Stimulated activated CD4-positive, alpha-beta T cell treated with anti-CD3 and anti-CD28 coated beads, Interleukin-1b, Interleukin-23, amount 100 ng/mL, for 48 hours (primary cell): ENCODE measurements around the gene TEX19.

Source experiments
- DNase-seq: peaks from one replicate; pipeline ENCODE4 v3.0.0-alpha.2; 2020

The TEX19 gene, protein sequence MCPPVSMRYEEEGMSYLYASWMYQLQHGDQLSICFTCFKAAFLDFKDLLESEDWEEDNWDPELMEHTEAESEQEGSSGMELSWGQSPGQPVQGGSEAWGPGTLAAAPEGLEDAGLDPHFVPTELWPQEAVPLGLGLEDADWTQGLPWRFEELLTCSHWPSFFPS

DNA sequence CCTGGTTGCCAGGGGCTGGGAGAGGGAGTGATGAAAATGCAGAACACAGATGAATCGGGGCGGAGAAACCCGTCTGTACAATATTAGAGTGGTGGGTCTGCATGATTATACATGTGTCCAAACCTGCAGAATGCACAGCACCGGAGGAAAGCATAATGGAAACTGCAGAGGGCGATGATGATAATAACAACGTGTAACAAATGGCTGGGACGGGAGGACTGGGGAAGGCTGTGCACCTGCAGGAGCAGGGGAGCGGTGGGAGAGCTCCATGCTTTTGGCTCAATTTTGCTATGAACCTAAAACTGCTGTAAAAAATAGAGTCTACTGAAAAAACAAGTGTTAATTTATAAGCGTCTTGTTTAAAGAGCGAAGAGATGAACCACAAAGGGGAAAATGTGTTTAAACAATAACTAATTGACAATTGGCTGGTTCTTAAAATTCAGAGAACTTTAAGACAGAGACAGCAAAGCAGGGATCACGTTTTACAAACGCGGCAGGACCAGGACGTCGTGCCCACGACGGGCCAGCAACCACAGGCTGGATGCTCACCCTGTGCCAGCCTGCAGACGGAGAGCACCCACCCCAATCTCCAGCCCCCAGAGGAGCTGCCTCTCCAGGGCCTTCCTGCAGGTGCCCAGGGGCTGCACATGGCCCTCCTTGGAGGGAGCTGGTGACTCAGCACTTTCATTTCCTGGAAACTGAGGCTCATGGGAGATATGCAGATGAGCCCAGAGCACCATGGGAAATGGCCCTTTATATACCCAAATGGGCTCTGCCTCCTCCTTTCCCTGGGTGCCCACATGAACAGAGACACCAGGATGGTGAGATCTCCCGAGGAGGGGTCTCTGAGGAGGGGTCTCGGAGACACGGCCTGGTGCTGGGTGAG, at the start of gene TEX19:
Gene TEX19 (plus strand): TSS at position 783 of the 886 bp plus-strand sequence. CDS start 2,904 bp downstream, outside the sequence.
- no peak for DNase-seq

DNA sequence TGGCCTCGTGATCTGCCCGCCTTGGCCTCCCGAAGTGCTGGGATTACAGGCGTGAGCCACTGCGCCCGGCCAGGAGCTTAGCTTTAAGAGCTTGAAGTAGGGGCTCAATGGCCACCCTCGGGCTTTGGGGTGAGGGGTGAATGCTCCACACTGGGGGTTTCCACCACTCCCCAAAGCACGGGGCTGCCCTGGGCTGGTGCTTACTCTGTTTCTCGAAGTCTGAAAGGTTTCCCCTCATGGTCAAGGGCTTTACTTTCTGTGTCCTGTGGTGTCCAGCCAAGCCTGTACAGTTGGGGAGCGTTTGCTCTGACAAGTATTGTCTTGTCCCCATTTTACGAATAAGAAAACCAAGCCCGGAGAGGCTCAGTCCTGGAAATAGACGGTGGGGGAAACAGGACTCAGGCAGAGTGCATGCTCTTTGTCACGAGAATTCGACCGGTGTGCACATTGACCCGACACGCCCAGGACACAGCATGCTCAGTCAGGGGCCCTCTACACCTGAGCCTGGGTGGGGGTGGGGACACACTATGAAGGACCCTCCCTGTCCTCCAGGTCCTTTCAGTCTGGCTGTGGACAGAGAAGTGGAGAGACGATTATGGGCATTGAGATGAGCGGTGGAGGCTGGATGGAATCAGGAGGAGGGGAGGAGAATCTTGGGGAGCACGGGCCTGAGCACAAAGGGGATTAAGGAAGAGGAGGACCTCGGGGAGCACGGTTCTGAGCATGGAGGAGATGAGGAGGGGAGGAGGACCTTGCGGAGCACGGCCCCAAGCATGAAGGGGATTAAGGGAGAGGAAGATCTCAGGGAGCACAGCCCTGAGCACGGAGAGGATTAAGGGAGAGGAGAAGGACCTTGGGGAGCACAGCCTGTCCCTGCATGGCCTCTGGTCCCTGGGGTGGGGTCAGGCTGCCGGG, 49.1 kb upstream of the TEX19 start:
- DNase-seq = no peak

DNA sequence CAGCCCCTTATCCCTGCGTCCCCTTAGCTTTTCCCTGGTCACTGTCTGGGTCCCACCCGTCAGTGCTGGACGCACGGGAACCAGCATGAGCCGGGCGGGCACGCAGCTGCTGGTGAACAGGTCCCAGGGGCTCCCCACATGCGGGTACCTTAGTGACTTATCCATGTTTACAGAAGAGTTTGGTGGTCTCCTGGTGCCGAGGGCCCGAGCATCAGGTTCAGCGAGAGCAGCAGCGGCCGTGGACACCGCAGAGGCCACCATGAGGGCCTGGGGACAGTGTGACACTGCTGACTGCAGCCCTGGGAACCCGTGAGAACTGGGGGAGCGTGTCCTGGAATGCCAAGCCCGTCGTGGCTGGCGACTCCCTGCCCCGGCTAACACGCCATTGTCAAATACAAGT, 48.2 kb upstream of the TEX19 start:
- DNase-seq = no peak

DNA sequence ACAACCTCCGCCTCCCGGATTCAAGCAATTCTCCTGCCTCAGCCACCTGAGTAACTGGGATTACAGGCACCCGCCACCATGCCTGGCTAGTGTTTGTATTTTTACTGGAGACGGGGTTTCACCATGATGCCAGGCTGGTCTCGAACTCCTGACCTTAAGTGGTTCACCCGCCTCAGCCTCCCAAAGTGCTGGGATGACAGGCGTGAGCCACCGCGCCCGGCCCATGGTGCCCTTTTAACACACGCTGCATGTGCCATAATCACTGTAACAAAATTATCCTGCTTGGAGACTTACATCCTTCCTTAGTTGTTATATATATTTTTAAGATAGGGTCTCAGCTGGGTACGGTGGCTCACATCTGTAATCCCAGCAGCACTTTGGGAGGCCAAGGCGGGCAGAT, 47.1 kb upstream of the TEX19 start:
- DNase-seq = no peak

DNA sequence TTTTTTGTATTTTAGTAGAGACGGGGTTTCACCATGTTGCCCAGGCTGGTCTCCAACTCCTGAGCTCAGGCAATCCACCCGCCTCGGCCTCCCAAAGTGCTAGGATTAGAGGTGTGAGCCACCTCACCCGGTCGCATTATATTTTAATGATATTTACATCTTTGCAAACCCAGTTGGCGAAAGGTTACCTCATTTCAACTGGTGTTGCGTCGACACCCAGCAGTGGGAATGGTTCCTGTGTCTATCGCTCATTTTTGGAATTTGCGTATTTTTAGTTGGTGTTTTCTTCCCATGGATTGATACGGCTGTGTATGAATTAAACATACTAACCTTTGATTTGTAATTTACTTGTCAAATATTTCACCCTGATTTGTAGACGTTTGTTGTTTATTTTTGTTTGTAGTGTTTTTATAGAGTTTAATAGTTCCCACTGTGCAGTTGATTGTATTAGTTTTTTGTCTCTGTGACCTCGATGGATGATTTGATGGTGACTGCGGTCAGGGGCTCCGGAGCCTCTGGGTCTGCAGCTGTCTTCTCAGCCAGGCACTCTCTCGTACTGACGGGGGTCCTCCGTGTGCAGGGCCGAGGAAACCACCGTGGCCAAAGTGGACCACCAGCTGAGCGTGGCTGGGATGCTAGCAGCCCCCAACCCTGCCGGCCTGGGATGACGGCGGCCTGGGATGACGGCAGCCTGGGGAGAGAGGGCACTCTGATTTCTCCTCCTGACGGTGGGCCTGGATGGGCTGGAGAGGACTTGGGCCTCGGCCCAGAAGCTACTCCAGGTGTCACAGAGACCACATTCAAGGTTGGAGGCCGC, 45.6 kb upstream of the TEX19 start:
- no peak for DNase-seq

DNA sequence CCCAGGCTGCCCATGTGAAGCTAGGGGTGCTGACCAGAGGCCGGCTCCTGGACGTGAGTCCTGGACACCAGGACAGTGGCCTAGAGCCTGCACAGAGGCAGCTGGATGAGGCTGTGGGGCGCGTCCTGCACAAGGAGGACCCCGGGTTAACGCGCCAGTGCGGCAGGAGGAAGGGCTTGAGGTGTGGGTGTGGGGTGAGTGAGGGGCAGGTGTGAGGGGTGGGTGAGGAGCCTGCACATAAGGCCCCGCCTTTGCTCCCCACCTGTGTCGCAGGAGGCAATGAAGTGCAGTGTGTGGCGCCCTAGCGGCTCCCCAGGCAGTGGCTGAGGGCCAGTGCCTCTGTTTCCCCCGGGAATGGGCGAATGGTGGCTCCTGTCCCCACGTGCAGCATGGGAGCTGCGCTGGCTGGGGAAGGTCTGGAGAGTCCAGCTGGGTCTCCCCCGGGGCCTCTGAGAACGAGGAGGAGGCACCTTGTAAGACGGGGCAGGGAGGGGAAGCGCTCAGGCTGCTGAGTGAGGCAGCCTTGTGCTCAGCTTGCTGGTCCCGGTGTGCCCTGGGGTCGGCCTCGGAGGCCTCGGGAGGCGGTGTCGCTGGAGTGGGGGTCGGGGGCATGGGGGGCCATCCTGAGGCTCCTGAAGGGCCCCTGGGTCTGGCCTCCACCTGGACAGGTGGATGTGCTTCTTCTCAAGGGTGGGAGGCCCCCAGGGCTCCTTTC, 44.9 kb upstream of the TEX19 start:
- no peak for DNase-seq

DNA sequence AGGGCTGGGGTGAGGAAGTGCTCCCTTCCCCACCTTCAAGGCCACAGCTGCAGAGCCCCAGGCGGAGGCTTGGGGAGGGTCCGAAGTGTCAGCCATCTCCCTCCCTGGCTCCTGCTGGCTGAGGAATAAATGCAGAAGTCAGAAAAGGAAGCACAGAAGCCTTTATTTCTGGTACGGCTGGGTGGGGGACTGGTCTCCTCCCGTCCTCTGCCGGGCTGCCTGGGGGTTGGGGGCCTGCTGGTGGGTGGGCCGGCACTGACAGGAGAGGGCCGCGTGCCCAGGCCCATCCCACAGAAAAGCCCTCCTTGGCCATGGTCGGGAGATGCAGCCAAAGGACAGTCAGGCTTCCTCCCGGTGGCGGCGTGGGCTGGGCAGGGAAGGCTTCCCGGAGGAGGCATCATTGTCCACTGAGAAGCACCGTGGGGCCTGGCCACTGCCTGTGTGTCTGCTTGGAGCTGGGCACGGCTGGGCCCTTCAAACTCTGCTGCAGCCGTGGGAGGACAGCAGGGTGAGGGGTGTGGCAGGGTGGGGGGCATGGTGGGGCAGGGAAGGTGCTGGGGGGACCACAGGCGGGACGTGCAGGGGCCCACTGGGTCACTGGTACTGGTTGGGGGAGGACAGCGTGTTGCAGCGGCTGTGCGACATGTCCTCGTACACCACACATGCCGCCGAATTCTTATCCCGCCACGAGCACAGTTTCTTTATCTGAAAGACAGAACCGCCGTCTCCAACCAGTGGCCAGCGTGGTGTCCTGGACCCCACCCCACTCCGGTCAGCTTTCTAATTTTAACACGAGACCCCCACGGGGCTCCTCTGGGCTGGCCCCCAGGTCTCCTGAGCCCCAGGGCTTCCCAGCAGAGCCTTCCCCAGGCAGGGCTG, 44.1 kb upstream of the TEX19 start:
- DNase-seq = no peak

DNA sequence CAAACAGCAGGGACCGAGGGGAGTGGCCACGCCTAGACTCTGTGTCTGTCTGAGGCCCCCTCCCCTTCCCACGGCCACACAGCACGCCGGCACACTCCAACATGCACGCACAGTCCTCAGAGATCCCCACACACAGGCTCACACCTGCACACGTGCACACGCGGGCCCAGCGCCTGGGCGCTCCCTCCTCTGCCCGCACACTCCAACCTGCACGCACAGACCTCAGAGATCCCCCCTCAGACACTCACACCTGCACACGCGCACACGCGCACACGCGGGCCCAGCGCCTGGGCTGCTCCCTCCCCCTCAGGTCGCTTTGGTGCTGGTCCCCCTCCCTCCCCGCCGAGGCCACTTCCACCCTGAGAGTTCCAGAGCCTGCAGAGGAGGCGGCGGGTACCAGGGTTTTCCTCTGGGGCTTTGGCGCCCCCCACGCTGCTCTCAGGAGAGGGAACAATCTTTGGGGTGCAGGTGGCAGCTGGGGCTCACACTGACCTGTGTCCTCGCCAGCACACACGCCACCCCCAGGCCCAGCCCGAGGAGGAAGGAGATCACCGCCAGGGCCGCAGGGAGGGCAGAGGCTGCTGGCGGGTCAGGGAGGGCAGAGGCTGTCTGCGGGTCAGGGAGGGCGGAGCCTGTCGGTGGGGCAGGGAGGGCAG, 43.2 kb upstream of the TEX19 start:
- DNase-seq = no peak

DNA sequence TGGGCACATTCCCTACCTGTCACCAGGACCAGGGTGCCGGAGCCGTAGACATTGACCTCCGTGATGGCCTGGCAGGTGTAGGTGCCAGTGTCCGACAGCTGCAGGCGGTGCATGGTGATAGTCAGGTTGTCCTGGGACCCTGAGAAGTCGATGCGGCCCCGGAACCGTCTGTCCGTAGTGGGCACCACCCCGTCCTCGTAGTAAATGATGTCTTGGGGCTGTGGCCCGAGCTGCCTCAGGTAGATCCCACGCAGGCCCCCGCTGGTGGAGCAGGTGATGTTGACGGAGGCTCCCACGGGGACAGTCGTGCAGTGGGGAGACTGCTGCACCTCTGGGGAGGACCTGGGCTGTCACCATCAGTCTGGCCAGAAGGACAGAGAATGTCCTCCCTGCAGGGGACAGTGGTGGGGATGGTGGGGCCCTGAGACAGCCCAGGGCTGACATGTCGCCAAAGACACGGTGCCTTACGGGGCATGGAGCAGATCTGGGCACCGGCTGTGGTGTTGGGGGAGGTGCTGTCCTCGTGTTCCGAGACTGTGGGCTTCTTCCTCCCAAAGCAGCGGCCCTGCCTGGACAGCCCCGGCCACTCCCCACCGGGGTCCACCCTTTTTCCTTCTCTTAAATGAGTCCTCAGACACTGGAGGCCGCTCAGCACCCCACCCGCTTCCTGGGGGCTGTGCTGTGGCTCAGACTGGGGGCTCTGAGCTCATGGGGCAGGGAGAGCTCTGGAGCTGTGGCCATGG, 42.2 kb upstream of the TEX19 start:
- no peak for DNase-seq

DNA sequence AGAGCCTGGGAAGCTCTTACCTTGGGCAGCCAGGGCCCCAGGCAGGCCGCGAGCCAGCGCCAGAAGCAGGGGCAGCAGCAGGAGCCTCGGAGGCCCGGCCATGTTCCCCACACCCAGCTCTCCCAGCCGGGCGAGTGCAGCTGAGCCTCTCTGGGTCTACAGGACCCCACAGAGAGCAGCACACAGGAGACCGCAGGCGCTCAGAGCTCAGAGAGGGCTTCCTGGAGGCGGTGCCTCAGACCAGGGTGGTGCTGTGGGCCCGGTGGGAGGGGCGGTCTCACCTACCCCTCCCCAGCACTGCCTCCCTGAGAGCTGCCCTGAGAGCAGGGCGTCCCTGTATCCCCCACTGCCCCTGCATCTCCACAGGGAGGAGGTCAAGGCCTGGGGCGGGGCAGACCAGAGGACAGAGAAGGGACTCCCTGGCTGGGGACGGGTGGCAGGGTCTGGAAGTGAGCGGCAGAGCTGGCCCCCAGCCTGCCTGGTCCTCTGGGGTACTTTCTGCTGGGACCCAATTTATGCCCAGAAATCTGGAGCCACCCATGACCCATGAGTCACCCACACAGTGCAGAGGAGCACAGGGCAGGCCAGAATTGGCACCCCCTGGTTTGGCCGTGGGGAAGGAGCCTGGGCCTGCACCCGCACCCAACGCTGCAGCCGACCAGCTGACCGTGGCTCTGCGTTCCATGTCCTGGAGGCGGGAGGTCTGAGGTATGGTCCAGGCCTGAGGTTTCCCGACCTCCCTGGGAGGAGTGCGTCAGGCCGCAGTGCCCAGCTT, 41.5 kb upstream of the TEX19 start, which contains the start of gene CD7:
Gene CD7 (minus strand): TSS at position 215 of the 775 bp plus-strand sequence. CDS start 113 bp downstream, at position 102.
- DNase-seq = peak; percentile 74

DNA sequence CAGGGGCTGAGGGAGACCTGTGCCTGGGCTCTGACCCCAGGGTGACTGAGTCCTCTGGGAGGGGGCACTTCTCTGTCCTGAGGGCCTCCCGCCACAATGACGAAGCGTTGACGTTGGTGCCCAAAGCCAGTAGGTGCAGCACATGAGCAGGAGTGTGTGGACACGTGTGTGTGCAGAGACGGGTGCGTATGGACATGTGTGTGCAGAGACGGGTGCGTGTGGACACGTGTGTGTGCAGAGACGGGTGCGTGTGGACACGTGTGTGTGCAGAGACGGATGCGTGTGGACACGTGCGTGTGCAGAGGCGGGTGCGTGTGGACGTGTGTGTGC, 40.9 kb upstream of the TEX19 start:
- no peak for DNase-seq

DNA sequence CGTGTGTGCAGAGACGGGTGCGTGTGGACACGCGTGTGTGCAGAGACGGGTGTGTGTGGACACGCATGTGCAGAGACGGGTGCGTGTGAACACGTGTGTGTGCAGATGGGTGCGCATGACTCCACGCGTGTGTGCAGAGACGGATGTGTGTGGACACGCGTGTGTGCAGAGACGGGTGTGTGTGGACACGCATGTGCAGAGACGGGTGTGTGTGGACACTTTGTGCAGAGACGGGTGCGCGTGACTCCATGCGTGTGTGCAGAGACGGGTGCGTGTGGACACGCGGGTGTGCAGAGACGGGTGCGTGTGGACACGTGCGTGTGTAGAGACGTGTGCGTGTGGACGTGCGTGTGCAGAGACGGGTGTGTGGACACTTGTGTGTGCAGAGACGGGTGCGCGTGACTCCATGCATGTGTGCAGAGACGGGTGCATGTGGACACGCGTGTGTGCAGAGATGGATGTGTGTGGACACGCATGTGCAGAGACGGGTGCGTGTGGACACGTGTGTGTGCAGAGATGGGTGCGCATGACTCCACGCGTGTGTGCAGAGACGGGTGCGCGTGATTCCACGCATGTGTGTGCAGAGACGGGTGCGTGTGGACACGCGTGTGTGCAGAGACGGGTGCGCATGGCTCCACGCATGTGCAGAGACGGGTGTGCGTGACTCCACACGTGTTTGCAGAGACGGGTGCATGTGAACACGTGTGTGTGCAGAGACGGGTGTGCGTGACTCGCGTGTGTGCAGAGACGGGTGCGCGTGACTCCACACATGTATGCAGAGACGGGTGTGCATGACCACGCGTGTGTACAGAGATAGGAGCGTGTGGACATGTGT, 40.1 kb upstream of the TEX19 start:
- no peak for DNase-seq

DNA sequence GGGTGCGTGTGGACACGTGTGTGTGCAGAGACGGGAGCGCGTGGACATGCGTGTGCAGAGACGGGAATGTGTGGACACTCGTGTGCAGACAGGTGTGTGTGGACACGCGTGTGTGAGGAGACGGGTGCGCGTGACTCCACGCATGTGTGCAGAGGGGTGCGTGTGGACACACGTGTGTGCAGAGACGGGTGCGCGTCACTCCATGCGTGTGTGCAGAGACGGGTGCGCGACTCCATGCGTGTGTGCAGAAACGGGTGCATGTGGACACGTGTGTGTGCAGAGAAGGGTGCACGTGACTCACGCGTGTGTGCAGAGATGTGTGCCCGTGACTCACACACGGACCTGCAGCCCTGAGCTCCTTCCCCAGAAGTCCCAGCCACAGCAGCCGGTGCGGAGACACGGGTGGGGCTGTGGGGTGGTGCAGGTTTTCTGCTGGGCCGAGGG, 39.4 kb upstream of the TEX19 start:
- no peak for DNase-seq

DNA sequence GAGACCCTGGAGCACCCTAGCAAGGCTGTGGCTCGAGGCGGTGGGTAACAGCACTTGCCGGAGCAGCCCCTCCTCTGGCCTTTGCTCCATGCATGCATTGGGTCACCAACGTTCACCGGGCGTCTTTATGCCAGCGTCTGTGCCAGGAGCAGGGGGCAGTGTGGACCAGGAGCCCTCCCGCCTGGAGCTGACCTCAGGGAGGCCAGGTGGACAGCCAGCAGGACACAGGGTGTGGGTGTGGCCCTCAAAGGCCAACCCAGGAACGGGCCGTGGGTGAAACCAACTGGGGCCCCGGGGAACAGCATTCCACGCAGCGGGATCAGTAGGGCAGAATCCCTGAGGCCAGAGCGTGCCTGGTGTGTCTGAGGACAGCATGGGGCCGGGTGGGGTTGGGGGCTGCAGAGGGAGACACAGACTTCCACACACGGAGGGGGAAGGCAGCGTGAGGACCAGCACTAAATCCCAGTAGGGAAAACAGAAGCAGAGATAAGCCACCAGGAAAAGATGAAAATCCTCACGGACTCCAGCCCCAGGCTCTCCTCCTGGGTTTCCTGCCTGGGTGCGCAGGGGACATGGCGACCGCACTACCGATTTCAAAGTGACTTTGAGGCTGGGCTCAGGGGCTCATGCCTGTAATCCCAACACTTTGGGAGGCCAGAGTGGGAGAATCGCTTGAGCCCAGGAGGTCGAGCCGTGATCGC, 38.8 kb upstream of the TEX19 start:
- DNase-seq = no peak

DNA sequence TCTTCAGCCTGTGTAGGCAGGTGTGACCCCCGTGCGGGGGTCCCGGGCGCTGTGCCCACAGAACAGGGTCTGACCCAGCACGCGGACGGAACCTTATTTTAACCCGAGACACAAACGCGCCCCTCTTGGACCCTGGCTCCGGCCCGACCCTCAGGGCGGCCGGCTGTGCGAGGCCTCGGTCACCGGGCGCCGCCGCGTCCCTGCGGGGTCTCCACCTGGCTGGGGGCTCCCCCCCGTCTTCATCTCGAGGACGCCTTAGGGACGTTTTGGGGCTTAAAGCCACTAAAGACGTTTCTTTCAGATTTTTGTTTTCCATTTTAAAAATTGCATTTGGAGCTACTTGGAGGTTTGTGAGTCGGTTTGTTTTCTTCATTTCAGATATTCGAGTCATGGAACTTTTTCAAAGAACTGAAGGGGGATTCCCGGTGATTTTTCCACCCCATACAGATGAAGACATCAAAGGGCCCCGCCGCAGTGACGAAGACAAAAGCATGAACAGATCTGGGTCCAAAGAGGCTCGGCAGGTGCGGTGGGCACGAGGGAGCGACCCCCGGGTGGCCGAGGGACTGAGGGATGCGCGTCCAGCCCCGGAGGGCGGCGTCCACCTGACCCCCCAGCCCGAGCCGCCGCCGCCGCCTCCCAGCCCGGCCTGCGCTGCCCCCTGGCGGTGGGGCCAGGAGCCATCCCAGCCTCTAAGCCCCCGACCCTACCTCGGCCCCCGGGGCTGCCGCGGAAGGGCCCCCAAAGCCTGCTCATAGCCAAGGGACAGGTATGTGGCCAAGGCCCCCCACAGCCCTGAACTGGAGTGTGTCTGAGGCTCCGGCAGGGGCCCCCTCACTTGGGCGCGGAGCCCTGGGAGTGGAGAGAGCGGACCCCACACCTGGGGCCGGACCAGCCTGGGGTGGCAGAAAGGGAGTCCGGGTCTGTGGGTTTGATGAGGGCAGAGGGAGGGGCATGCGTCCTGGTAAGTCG, 37.8 kb upstream of the TEX19 start:
- DNase-seq = peak; percentile 83
